GM13977 (cell line): ENCODE measurements around the gene CBX6.

Experiments used
- DNase-seq: peaks from one replicate; pipeline ENCODE4 v3.0.0; 2012; ENCODE audit warnings: low spot score
- in situ Hi-C: fragments of 300-500 bp; cut with MboI; formaldehyde crosslinking; loops from one replicate; pipeline ENCODE4 v1.12.0; 2022; ENCODE audit warnings: low sequenced_read_pairs, low pct_unique_long_range_greater_than_20kb, mixed read lengths, inconsistent platforms; ENCODE audit not compliant: unreplicated experiment
- TF ChIP-seq, protein P1 (sequence below): IDR thresholded peaks from 2 replicates; pipeline ENCODE4 v1.5.1; 2012; ENCODE audit warnings: mild to moderate bottlenecking, control low read depth; ENCODE audit not compliant: insufficient read depth; ENCODE audit errors: extremely low read depth, missing control alignments

Gene CBX6

DNA sequence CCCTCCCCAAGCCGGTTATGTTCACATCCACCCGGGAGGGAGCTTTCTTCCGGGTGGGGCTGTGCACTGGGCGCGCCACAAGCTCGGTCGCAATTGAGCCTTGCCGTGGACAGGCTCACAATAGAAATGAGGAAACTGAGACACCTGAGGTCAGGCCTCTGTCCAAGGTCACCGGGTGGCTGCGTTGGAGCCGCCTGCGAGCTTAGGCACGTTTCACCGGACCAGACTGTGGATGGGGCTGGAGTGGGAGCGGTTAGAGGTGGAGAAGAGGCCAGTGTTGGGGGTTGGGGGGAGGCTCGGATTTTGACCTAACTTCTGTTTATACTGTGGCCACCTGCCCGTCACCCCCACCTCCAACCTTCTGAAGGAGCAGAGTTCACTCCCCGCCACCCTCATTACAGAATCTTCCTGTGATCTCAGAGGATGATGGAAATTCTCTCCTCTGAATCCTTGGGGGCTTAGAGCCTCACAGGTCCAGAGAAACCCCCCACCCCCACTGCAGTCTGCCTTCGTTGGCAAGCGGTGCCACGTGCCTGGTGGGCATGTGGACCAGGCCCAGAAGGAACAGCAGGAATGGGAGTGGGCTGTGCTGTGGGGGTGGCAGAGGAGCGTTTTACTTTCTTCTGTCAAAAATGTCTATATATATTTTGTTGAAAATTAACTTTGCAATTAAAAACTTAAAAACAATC is 27.6 kb downstream of the CBX6 start:
- in situ Hi-C loops, result no loop called here
- TF ChIP-seq, protein P1, sequence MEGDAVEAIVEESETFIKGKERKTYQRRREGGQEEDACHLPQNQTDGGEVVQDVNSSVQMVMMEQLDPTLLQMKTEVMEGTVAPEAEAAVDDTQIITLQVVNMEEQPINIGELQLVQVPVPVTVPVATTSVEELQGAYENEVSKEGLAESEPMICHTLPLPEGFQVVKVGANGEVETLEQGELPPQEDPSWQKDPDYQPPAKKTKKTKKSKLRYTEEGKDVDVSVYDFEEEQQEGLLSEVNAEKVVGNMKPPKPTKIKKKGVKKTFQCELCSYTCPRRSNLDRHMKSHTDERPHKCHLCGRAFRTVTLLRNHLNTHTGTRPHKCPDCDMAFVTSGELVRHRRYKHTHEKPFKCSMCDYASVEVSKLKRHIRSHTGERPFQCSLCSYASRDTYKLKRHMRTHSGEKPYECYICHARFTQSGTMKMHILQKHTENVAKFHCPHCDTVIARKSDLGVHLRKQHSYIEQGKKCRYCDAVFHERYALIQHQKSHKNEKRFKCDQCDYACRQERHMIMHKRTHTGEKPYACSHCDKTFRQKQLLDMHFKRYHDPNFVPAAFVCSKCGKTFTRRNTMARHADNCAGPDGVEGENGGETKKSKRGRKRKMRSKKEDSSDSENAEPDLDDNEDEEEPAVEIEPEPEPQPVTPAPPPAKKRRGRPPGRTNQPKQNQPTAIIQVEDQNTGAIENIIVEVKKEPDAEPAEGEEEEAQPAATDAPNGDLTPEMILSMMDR, result no peak
- no peak for DNase-seq

DNA sequence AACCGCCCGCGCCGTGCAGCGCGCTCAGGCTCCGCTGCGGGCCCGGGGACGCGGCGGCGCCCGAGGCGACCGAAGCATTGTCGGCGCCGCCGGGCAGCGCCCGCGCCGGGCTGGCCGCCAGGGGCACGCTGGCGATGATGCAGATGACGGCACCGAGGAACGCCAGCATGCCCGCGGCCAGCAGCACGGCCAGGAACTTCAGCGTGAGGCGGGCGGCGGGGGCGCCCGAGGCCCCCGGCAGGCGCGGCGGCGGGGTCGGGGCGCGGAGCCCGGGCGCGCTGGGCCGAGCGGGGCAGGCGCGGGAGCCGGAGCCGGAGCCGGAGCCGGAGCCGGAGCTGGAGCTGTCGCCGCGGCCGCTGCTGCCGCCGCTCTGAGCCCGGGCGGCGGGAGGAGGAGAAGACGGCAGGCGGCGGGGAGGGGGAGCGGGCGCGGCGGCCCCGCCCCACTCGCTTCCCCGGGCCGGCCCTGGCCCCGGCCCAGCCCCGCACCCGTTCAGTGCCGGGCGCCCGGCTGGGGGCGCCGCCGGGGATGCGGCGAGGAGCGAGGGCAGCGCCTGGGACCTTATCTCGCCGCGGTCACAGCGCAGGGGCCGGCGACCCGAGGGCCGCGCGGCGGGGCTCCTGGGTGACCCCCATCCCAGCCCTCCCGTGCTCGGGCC is 28.2 kb downstream of the CBX6 start, which contains the start of gene NPTXR:
Gene NPTXR (minus strand): TSS at position 372 of the 658 bp plus-strand sequence.
- TF ChIP-seq, protein P1, result no peak
- peak; percentile 63 for DNase-seq
- in situ Hi-C loops, result no loop called here

DNA sequence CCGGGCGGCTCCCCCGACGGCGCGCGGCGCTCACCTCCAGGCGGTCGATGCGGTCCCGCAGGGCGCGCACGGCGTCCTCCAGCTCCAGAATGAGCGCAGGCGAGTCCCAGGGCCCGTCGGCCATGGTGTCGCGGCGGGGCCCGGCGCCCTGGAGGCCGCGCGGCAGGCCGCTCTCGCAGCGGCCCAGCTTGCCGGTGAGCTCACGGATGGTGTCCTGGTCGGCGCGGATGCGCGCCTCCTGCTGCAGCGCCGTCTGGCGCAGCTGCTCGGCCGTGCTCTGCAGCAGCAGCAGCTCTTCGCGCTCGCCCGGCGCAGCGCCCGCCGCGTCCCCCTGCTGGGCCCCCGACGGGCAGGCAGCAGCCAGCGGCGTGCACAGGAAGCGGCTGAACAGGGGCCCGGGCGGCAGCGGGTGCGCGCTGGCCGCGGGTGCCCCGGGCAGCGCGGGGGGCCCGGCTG is 28.8 kb downstream of the CBX6 start:
- TF ChIP-seq, protein P1, result peak; percentile 16
- in situ Hi-C loops, result no loop called here
- peak; percentile 75 for DNase-seq

DNA sequence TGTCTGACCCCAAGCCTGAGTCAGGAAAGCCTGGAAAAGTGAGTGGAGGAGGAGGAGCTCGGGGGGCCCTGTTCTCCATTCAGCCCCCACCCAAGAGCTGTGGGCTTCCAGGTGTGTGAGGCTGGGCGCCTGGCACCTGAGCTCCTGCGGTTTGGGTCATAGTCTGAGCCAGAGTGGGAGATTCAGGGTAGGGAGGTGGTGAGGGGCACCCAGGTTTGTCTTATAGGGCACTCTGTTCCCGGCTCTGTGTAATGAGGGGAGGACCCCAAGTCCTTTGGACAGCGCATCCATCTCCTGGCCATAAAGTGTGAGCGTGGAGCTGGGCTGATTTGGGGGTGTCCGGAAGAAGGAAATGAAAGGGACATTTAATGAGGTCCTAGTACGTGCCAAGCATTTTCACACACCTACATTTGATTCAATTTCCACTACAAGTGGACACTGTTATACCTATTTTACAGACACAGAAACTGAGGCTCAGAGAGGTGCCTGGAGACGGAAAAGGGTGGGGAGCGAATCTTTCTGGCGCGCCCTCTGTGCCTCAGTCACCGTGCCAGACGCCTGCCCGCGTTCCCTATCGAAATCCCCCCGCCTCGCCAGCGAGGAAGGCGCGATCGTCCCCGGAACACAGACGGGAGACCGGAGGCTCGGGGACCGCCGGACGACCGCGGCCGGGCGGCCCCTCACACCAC is 29.4 kb downstream of the CBX6 start:
- TF ChIP-seq, protein P1, result no peak
- no peak for DNase-seq

DNA sequence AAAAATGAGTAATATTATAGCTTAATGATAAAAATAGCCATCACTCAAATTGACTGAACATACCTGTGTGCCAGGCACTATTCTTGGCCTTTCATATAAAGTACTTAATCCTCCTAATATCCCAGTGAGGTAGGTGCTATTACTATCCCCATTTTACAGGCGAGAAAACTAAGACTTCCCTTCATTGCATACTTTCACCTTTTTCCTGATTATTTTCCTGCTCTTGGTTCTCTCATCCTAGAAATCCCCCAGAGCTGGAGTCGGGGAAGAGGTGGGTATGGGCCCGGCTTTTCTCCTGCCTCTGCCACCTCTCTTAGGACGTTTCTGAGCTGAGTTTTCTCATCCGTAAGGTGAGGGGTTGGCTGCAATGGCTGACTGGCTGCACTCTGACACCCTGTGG is 30.4 kb downstream of the CBX6 start:
- in situ Hi-C loops, result no loop called here
- TF ChIP-seq, protein P1, result no peak
- no peak for DNase-seq

More for the DNA sequence above, 29.4 kb downstream of the CBX6 start:
- in situ Hi-C loops, result no loop called here

DNA sequence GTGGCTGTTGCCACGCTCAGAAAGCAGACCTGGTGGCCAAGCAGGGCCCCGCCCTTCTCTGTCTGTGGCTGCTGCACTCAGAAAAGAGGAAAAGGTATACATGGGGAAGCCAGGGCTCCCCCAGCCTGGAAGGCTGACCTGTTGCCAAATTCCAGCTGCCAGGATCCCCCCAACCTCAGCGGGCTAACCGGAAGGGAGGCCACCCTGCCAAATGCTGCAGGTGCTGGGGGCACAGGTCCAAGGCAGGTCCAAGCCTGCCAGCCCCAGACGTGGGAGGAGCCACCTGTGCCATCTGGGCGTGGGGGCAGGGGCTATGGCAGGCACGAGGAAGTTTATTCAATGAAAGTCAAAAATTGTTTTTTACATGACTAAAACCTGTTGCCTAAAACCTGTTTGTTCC is 30.8 kb downstream of the CBX6 start:
- in situ Hi-C loops, result no loop called here
- TF ChIP-seq, protein P1, result no peak
- DNase-seq, result no peak
